ENCODE data around the gene LIN7A. TPM values are rescaled to one million over a fixed set of nuclear protein-coding genes. Genes with fewer than 3 reads are reported as not detected.

The LIN7A gene
- total and polyA plus RNA-seq, 2 of the 8 experiments (the other 6 are each of a cell fraction or from before 2014, with no cell fraction given) = 5.8 to 22.0 TPM

DNA sequence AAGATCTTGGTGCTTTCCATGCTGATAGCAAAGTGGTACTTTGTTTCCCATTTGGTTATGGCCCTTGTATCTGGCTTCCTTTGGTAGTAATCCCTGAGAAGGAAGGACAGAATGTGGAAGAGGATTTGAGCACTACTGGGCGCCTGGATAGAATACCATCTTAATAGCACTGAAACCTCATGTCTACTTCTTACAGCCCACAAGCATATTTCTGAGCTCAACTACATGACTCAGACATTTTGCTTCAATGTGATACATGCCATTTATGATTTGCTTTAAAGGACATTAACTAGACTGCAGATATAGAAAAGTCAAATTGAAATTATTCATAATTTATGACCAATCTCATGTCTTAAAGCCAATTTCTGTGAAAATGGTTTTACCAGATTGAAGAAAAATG, 80.4 kb downstream of the LIN7A start:
- H3K9me3 ChIP-seq (ENCODE audit: insufficient read depth in 2 of 2, low read depth in 1 of 2, low read length in 1 of 2) = no peaks in the 10 kb centered on the region
- FAIRE-seq (no peak), DNase-seq (ENCODE audit: low read depth in 1 of 2, low spot score in 2 of 2) (no peak)
- H3K27me3 ChIP-seq (replicated peaks in 1 of 4; ENCODE audit: control insufficient read depth in 3 of 4, extremely low read depth in 1 of 4, insufficient read depth in 3 of 4, low read length in 3 of 4) = no peaks in the 10 kb centered on the region
- no peaks in the 10 kb centered on the region for H3K79me2 ChIP-seq (ENCODE audit: control insufficient read depth in 1 of 2, insufficient read depth in 2 of 2, low read length in 2 of 2)
- no peak overlapping the region for H2BK20ac ChIP-seq (ENCODE audit: low read length)
- H2BK12ac ChIP-seq (ENCODE audit: low read depth, low read length) = no peak overlapping the region
- H3K36me3 ChIP-seq (ENCODE audit: control insufficient read depth in 2 of 4, insufficient read depth in 4 of 4, low read length in 3 of 4) = no peaks in the 10 kb centered on the region
- H4K20me1 ChIP-seq (replicated peaks in 1 of 2; ENCODE audit: control insufficient read depth in 1 of 2, insufficient read depth in 2 of 2, low read length in 2 of 2) = no peaks in the 10 kb centered on the region
- no peak overlapping the region for H4K91ac ChIP-seq (replicated peaks; ENCODE audit: insufficient read length, low read length)
- H4K8ac ChIP-seq (ENCODE audit: extremely low read depth, insufficient read depth, low read length) = no peak overlapping the region
- no peaks in the 10 kb centered on the region for H3K79me1 ChIP-seq (ENCODE audit: low read depth, low read length)
- H2AK5ac ChIP-seq (ENCODE audit: low read depth, low read length) = no peak overlapping the region
- H2BK15ac ChIP-seq (ENCODE audit: low read length) = no peak overlapping the region
- no peak overlapping the region for H3K4me2 ChIP-seq (ENCODE audit: insufficient read depth in 1 of 2, low read depth in 2 of 2, low read length in 2 of 2)
- H2BK5ac ChIP-seq (ENCODE audit: low read depth, low read length) = no peak overlapping the region
- no peak overlapping the region for H2AFZ ChIP-seq (ENCODE audit: low read length)
- no peaks in the 10 kb centered on the region for H3K23me2 ChIP-seq (ENCODE audit: low read depth, low read length)
- H3K23ac ChIP-seq (ENCODE audit: insufficient read length) = no peak overlapping the region
- H3K4ac ChIP-seq (replicated peaks; ENCODE audit: insufficient read length, low read depth, low read length) = no peak overlapping the region
- H3K9ac ChIP-seq (replicated peaks in 1 of 4; ENCODE audit: extremely low read depth in 1 of 4, low read depth in 3 of 4, low read length in 3 of 4) = no peak overlapping the region
- no peaks in the 10 kb centered on the region for H3K4me1 ChIP-seq (replicated peaks in 1 of 4; ENCODE audit: control insufficient read depth in 3 of 4, insufficient read depth in 4 of 4, low read length in 3 of 4)
- no peak overlapping the region for H3K4me3 ChIP-seq (ENCODE audit: extremely low read depth in 1 of 4, insufficient read depth in 2 of 4, low read depth in 3 of 4, low read length in 4 of 4)
- no peak overlapping the region for H3K14ac ChIP-seq (ENCODE audit: insufficient read length)
- H3K56ac ChIP-seq (replicated peaks; ENCODE audit: insufficient read length, low read depth, low read length) = no peak overlapping the region
- CTCF ChIA-PET (ENCODE audit: partially characterized antibody) = interaction anchor here (1.6 kb wide), 1 partner anchor 19 kb away, joined by 4 read pairs; no protein-coding TSS in a partner anchor
- no peak overlapping the region for H4K5ac ChIP-seq (ENCODE audit: insufficient read length, low read depth, low read length)
- no peak overlapping the region for H2BK120ac ChIP-seq (replicated peaks; ENCODE audit: low read depth, low read length)
- WGBS, 2 experiments (ENCODE audit: extremely low coverage in 1 of 2, insufficient coverage in 1 of 2, insufficient read length in 1 of 2, insufficient replicate concordance in 2 of 2, low coverage in 1 of 2, low lambda C conversion rate in 2 of 2, missing lambda C conversion rate in 1 of 2) = 90% methylated on average over 1 of the region's 1 CpG; no CpG with 5 or more reads in 1 of the 2 experiments
- H3K27ac ChIP-seq (ENCODE audit: low read depth, low read length) = no peak overlapping the region
- H3K18ac ChIP-seq (ENCODE audit: extremely low read depth, low read length) = no peak overlapping the region
- POLR2A ChIA-PET (ENCODE audit: partially characterized antibody) = no interaction called here
- no peak for TF ChIP-seq CHD1 (IDR thresholded peaks at IDR 0.05; ENCODE audit: low read depth, low read length)
- no peak for TF ChIP-seq TAF1 (IDR thresholded peaks at IDR 0.05; ENCODE audit: low read depth, low read length)
- no peak for TF ChIP-seq SP1 (IDR thresholded peaks at IDR 0.05; ENCODE audit: low read depth, low read length)
- no peak for TF ChIP-seq SAP30 (IDR thresholded peaks at IDR 0.05; ENCODE audit: insufficient read depth, insufficient replicate concordance, low read length)
- TF ChIP-seq, protein P1, sequence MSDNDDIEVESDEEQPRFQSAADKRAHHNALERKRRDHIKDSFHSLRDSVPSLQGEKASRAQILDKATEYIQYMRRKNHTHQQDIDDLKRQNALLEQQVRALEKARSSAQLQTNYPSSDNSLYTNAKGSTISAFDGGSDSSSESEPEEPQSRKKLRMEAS (IDR thresholded peaks at IDR 0.05) = no peak
- TF ChIP-seq YY1 (IDR thresholded peaks at IDR 0.05; ENCODE audit: low read depth, low read length) = no peak
- no peak for TF ChIP-seq SP2 (IDR thresholded peaks at IDR 0.05; ENCODE audit: low read length)
- TF ChIP-seq POLR2A (IDR thresholded peaks at IDR 0.05; ENCODE audit: control extremely low read depth in 1 of 2, low read depth in 2 of 2, low read length in 2 of 2) = no peak
- TF ChIP-seq BCL11A (IDR thresholded peaks at IDR 0.05; ENCODE audit: low read depth in 2 of 2, low read length in 2 of 2) = no peak
- TF ChIP-seq RFX5 (IDR thresholded peaks at IDR 0.05; ENCODE audit: borderline replicate concordance, low read depth, low read length) = no peak
- no peak for TF ChIP-seq ASH2L (IDR thresholded peaks at IDR 0.05; ENCODE audit: low read length)
- TF ChIP-seq KDM5A (IDR thresholded peaks at IDR 0.05; ENCODE audit: low read length) = no peak
- no peak for TF ChIP-seq GTF2F1 (IDR thresholded peaks at IDR 0.05; ENCODE audit: borderline replicate concordance, low read depth, low read length)
- no peak for TF ChIP-seq SP4 (IDR thresholded peaks at IDR 0.05; ENCODE audit: low read length)
- TF ChIP-seq EP300 (IDR thresholded peaks at IDR 0.05; ENCODE audit: borderline replicate concordance in 1 of 2, low read depth in 2 of 2, low read length in 2 of 2) = no peak
- TF ChIP-seq NRF1 (IDR thresholded peaks at IDR 0.05; ENCODE audit: low read depth, low read length) = no peak
- no peak for TF ChIP-seq CREB1 (IDR thresholded peaks at IDR 0.05)
